ENCODE measurements around the gene DPH1.

Gene DPH1

DNA sequence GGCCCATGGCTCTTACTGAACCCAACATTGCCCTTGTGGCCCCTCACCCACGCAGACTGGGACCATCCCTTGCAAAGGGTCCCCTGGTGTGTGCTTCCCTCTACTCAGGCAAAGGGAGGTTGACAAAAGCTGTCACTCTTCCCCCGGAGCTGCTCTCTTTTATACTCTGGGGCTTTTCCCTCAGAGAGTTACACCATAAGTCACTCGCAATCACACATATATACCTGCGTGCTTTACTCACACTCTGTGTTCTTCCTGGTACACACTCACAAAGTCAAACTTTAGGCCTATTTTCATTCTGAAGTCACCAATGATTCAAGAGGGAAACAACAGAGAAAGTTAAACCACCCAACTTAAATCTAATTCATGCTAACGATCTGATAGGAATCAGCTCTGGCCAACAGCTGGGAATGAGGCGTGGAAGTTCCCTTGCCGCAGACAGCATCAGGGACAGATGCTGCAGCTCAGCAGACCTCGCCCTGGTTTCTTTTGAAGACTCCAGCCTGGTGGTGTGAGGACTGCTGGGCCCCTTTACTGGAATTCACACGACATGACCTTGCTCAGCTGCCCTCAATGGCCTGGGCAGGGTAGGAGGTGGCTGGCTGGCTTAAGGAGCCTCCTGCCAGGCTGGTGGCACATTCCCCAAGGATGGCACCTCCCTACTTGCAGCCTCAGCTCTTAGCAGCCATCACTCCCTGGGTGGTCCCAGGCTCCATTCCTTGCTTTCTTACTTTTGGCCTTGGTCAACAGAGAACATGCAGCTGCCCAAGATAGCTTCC lies 52.2 kb downstream of the DPH1 start:
- DNase-seq (ENCODE audit: low spot score): no peak

GRCh38 chr17:2083613-2084035 lies 53.7 kb downstream of the DPH1 start:
- DNase-seq (ENCODE audit: low spot score): no peak

GRCh38 chr17:2084036-2084765 lies 54.2 kb downstream of the DPH1 start:
- DNase-seq (ENCODE audit: low spot score): no peak

- no peak for DNase-seq (ENCODE audit: low spot score)
These were observed 55.1 kb downstream of the DPH1 start for GRCh38 chr17:2084766-2085647.

DNA sequence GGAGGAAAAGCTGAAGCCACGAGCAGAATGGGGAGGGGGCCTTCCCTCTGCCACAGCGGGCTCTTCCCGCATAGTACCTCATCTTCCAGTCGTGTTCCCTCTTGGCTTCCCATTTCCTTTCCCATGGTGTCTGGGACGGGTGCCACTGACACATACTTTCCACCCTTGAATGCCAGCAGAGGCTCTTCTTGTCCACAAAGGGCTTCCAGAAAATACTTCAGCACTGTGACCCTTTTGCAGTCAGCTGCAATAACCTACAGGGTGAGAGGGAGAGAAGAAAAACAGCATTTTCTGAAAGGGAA lies 55.6 kb downstream of the DPH1 start:
- no peak for DNase-seq (ENCODE audit: low spot score)

DNA sequence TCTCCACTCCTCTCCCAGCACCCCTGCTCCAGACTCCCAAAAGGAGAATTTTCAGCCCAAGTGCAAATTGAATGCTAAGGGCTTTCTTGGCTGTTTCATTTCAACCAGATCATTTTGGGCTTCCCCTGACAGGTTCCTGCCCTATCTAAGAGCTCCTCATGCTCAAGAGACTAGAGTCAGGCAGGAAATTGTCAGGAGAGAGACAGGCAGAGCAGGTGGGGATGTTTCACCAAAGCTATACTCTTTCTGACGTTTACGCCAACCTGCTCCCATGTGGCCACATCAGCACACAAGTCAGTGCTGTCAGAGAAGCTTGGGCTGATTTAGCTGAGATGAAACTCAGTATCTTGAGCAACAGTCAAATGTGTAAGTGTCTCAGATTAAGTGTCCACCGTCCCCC lies 56.4 kb downstream of the DPH1 start:
- no peak for DNase-seq (ENCODE audit: low spot score)

DNA sequence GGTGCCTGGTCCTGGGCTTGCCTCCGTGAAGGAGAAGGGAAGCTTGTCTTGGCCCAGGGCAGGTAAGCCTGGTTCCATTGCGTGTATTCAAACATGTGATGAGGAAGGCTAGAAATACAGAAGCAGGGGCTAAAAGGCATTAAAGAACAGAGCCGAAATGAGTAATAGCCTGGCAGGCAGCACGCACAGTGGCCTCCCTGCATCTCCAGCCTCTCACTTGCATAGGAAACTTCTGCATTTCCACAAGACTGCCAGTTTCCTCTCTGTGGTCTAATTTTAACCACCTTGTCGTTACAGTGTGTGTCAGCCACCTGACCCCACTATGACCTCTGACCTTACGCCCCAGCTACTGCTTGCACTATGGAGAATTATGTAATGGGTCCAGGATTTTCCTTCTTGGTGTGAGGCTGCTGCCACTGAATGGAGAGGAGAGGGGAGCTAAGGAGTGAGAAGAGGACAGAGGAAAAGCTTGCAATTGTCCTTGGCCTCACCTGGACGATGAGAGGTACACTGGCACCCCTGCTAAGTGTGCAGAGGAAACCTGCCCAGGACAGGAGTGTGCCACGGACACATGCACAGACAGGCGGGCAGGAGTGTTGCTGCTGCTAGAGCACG lies 57.8 kb downstream of the DPH1 start:
- DNase-seq (ENCODE audit: low spot score): peak; percentile 96

- DNase-seq (ENCODE audit: low spot score): no peak
These were observed 59.1 kb downstream of the DPH1 start for GRCh38 chr17:2089021-2089422.

GRCh38 chr17:2090210-2090641 lies 60.3 kb downstream of the DPH1 start:
- no peak for DNase-seq (ENCODE audit: low spot score)

GRCh38 chr17:2090804-2091534 lies 61.0 kb downstream of the DPH1 start:
- DNase-seq (ENCODE audit: low spot score): peak; percentile 96

- no peak for DNase-seq (ENCODE audit: low spot score)
These were observed 62.3 kb downstream of the DPH1 start for GRCh38 chr17:2092253-2092652.

GRCh38 chr17:2093349-2093748 lies 63.4 kb downstream of the DPH1 start:
- no peak for DNase-seq (ENCODE audit: low spot score)
